Psoas muscle (tissue), 8 donors: ENCODE measurements around the gene CAND2. TPM values are rescaled to one million over a fixed set of nuclear protein-coding genes. Genes with fewer than 3 reads are reported as not detected.
A peak's percentile ranks its signal among the peaks of the same experiment; 100 is the strongest.
"Not testable (repeated sequence)": the region's sequence is repeated elsewhere in the genome, so short reads cannot be mapped to it uniquely, and the experiment has no call there.

Source experiments
- ATAC-seq, 4 donors: fragments of 200-7000 bp; cut with Tn5 transposase; one replicate each; pipeline ENCODE4 v1.9.1; 2020; ENCODE audit warnings: moderate library complexity in 3 of 4, mild to moderate bottlenecking in 2 of 4
- DNase-seq, 2 donors: peaks; one replicate each; pipeline ENCODE4 v3.0.0-alpha.2; 2020
- H3K27ac ChIP-seq: fragments of 200-600 bp; one replicate; pipeline ENCODE4 v1.8.0; 2022
- H3K27me3 ChIP-seq, 3 donors: fragments of 200-600 bp in 1 of 3; one replicate each; pipeline versions ENCODE4 v1.6.1 to v1.8.0; 2013 to 2022; ENCODE audit warnings: low read length in 2 of 3, mild to moderate bottlenecking in 2 of 3, moderate library complexity in 1 of 3; ENCODE audit not compliant: insufficient read depth in 3 of 3
- H3K36me3 ChIP-seq, 2 donors: fragments of 200-600 bp in 1 of 2; one replicate each; pipeline versions ENCODE4 v1.6.1 to v1.8.0; 2013 to 2022; ENCODE audit warnings: low read depth in 1 of 2, mild to moderate bottlenecking in 1 of 2, moderate library complexity in 1 of 2; ENCODE audit not compliant: insufficient read depth in 1 of 2
- H3K4me1 ChIP-seq: fragments of 200-600 bp; one replicate; pipeline ENCODE4 v1.8.0; 2022
- H3K4me3 ChIP-seq: fragments of 200-600 bp; one replicate; pipeline ENCODE4 v1.8.0; 2022; ENCODE audit warnings: mild to moderate bottlenecking
- H3K9me3 ChIP-seq: fragments of 200-600 bp; one replicate; pipeline ENCODE4 v1.8.0; 2022
- WGBS, 3 donors: extraction: QIAGEN DNeasy Blood & Tissue Kit; methylation state at CpG; one replicate each; pipeline versions ENCODE4 v1.1.6 to v1.1.7; 2013; 5-methylcytosine and 5-hydroxymethylcytosine counted together
- intact Hi-C, 2 donors: fragments of 100-400 bp; cut with DNase I; formaldehyde crosslinking; loops; one replicate each; pipeline versions ENCODE4 v1.11.0 to v1.14.2; 2022
- polyA plus RNA-seq, 3 donors: library from polyadenylated mRNA; stranded (reverse); fragments of 200-250 nt; gene quantifications; one replicate each; pipeline ENCODE4 v1.2.3, GENCODE V29; 2013
- total RNA-seq, 4 donors: library from RNA; stranded (reverse); fragmentation: NEBNext Ultra II Directional in 2 of 4; extraction: Animal tissue kit (Norgen Biotek cat#: 25700) in 2 of 4; gene quantifications; one replicate each; pipeline versions ENCODE4 v1.2.1 to v1.2.4, GENCODE V29; 2021 to 2023
- TF ChIP-seq, protein P1 (sequence below): fragments of 200-600 bp; IDR thresholded peaks from one replicate; pipeline ENCODE4 v1.8.0; 2022; ENCODE audit warnings: antibody characterized with exemption
- donor health status: healthy with polysubstance abuse.
- donor health status: DM: no; HTN: no; CAD: no; lungs with moderate emphysema.
- donor health status: Bipolar disorder and iron deficiency.
- donor health status: healthy.
- donor health status: DM: yes; HTN: yes; CAD: no.
- donor health status: DM: no; HTN: no; CAD: no.
- donor health status: DM: no; HTN: no; CAD: no.
- donor health status: DM: yes; HTN: yes; CAD: no.

CAND2 gene
- total and polyA plus RNA-seq, 7 donors, result 3.7 to 220 (median 128) TPM

DNA sequence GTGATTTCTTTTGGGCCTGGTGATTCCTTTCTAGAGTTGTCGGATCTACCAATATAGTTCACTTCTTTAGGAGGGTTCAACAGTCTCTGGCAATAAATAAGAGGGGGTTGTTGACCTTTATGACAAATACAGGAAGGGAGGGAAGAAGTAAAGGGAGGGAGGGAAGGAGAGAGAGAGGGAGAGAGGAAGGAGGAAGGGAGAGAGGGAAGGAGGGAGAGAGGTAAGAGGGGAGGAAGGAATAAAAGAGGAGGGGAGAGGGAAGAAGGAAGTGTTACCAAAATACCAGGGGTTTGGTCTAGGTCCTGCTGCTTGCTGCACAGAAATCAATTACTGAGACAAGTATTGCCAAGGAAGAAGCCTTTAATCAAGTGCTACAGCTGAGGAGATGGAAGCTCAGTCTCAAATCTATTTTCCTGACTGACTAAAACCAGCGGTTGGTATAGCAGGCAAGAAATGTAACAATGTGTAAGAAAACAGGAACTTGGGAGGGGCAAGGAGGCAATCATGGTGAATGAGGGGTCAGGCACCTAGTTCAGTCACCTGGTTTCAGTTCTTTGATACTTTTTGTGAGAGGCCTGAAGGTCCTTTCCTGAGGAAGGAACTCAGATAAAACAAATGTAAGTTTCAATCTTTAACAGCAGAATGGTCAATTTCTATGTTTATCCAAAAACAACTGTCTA lies 23.3 kb upstream of the CAND2 start:
- intact Hi-C loops, result no loop called here

DNA sequence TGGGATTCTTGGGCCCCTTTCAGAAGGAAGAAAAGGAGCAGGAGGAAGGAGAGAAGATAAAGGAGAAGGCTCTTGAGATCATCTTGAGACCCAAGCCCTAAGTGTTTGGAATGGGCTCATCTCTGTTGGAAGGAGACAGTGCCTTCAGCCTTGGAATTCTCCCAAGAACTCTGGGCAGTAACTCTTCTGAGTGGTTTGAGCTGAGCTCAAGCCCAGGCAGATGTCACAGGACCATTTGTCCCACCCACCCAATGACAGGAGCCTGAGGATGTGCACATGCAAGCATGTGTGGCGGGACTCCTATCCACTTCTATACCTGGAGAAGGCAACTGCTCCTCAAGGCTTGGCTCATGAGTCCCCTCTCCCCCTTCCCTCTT lies 22.8 kb upstream of the CAND2 start:
- Histone ChIP-seq H3K4me1 (no peaks in the 10 kb centered on the region), H3K36me3 (no peaks in the 10 kb centered on the region), H3K4me3 (no peak overlapping the region), H3K9me3 (no peaks in the 10 kb centered on the region), H3K27me3 (no peaks in the 10 kb centered on the region), H3K27ac (no peak overlapping the region)
- 93 to 100% (median 94%) methylated on average over 1 of the region's 1 CpG for WGBS, 3 donors
- TF ChIP-seq, protein P1, sequence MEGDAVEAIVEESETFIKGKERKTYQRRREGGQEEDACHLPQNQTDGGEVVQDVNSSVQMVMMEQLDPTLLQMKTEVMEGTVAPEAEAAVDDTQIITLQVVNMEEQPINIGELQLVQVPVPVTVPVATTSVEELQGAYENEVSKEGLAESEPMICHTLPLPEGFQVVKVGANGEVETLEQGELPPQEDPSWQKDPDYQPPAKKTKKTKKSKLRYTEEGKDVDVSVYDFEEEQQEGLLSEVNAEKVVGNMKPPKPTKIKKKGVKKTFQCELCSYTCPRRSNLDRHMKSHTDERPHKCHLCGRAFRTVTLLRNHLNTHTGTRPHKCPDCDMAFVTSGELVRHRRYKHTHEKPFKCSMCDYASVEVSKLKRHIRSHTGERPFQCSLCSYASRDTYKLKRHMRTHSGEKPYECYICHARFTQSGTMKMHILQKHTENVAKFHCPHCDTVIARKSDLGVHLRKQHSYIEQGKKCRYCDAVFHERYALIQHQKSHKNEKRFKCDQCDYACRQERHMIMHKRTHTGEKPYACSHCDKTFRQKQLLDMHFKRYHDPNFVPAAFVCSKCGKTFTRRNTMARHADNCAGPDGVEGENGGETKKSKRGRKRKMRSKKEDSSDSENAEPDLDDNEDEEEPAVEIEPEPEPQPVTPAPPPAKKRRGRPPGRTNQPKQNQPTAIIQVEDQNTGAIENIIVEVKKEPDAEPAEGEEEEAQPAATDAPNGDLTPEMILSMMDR, result no peak
- ATAC-seq (peak in 2 of 4 donors; percentile 26 to 48), DNase-seq (no peak)
- intact Hi-C loops, result no loop called here

More for the DNA sequence above, 23.3 kb upstream of the CAND2 start:
- H3K9me3 ChIP-seq, result no peaks in the 10 kb centered on the region
- DNase-seq (no peak), ATAC-seq (no peak)
- no peaks in the 10 kb centered on the region for H3K4me1 ChIP-seq
- TF ChIP-seq, protein P1, result no peak
- H3K36me3 ChIP-seq, result no peaks in the 10 kb centered on the region
- no peak overlapping the region for H3K27ac ChIP-seq
- WGBS, 3 donors, result 57 to 63% (median 58%) methylated on average over 2 of the region's 2 CpGs
- no peak overlapping the region for H3K4me3 ChIP-seq
- no peaks in the 10 kb centered on the region for H3K27me3 ChIP-seq

DNA sequence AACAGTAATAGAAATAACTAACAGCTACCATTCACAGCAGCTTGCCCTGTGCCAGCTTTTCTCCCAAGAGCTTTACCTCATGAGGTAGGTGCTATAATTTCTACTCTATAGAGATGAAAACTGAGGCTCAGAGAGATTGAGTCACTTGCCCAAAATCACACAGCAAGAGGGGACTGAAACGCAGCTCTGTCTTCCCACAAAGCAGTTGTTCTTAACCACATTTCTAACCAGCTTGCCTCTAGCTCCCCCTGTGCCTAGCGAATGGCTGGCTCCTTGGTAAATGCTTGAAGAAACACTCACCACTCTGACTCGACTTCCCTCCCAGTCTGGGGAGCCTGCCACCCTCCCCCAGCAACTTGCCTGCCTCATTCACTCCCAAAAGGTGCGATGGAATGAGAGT lies 21.9 kb upstream of the CAND2 start:
- H3K4me1 ChIP-seq, result no peaks in the 10 kb centered on the region
- H3K27me3 ChIP-seq, result no peaks in the 10 kb centered on the region
- 74 to 84% (median 79%) methylated on average over 4 of the region's 4 CpGs for WGBS, 3 donors
- H3K9me3 ChIP-seq, result no peaks in the 10 kb centered on the region
- H3K36me3 ChIP-seq, result no peaks in the 10 kb centered on the region
- intact Hi-C loops, result no loop called here
- ATAC-seq, result no peak
- DNase-seq, result no peak
- TF ChIP-seq, protein P1, result no peak
- H3K27ac ChIP-seq, result no peak overlapping the region
- H3K4me3 ChIP-seq, result no peak overlapping the region

DNA sequence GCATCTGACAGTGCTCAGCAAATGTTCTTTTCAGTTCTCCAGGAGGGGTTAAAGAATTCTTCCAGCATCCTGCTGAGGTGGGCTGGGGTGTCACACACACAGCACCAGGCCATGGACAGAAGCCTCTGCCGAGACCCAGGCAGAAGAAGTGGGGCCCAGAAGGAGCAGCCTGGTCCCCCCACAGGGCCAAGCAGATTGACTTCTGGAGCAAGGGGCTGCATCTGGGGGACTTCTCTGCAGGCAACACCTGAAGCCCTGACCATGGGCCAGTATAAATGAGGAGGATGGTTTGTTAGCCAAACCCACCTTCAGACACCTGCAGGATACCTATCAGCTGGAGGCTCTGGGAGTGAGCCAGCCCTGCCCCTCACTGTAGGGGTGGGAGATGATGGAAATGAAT lies 21.3 kb upstream of the CAND2 start:
- TF ChIP-seq, protein P1, result no peak
- Histone ChIP-seq H3K27me3 (no peaks in the 10 kb centered on the region), H3K36me3 (no peaks in the 10 kb centered on the region), H3K4me1 (no peaks in the 10 kb centered on the region), H3K9me3 (no peaks in the 10 kb centered on the region), H3K27ac (no peak overlapping the region), H3K4me3 (no peak overlapping the region)
- 45 to 63% (median 52%) methylated on average over 1 of the region's 1 CpG for WGBS, 3 donors
- intact Hi-C loops, result no loop called here
- ATAC-seq, result no peak
- no peak for DNase-seq

DNA sequence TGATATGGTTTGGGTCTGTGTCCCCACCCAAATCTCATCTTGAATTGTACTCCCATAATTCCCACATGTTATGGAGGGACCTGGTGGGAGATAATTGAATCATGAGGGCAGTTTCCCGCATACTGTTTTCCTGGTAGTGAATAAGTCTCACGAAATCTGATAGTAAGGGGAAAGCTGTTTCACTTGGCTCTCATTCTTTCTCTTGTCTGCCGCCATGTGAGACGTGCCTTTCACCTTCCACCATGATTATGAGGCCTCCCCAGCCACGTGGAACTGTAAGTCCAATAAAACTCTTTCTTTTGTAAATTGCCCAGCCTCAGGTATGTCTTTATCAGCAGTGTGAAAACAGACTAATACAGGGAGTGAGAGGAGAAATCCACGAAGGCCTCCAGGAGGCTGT lies 20.5 kb upstream of the CAND2 start:
- H3K9me3 ChIP-seq, DNase-seq, H3K36me3 ChIP-seq, H3K27me3 ChIP-seq, H3K4me3 ChIP-seq, ATAC-seq, H3K4me1 ChIP-seq, H3K27ac ChIP-seq, intact Hi-C loops: not testable (repeated sequence)
- 66 to 79% (median 68%) methylated on average over 6 of the region's 6 CpGs for WGBS, 3 donors
